SK-N-MC (cell line): ENCODE results near the gene ALKBH6.

Experiments
- EZH2 ChIP-seq: fragments of 200-600 bp; sonication (generic); IDR thresholded peaks from one replicate; pipeline ENCODE4 v1.6.1; 2017; ENCODE audit warnings: antibody characterized with exemption
- POLR2AphosphoS5 ChIP-seq: IDR thresholded peaks from 2 replicates; pipeline ENCODE4 v1.6.1; 2012; ENCODE audit warnings: mild to moderate bottlenecking, low read depth, low read length, borderline replicate concordance

GRCh38 chr19:35992907-35993765, 20.9 kb downstream of the ALKBH6 start:
- no peak for TF ChIP-seq EZH2
- no peak for TF ChIP-seq POLR2AphosphoS5
